MG63 (cell line): ENCODE measurements around the gene PRG3. TPM values are rescaled to one million over a fixed set of nuclear protein-coding genes. Genes with fewer than 3 reads are reported as not detected.

Experiments used
- DNase-seq: peaks from one replicate; pipeline ENCODE4 v3.0.0-alpha.2; 2020
- H3K27me3 ChIP-seq: fragments of 250-450 bp; sonication (Bioruptor Pico); 2 replicates; pipeline ENCODE4 v1.5.1; 2020; ENCODE audit warnings: mild to moderate bottlenecking, moderate library complexity
- H3K36me3 ChIP-seq: fragments of 250-450 bp; sonication (Bioruptor Pico); 2 replicates; pipeline ENCODE4 v1.5.1; 2020; ENCODE audit warnings: mild to moderate bottlenecking, moderate library complexity
- H3K4me3 ChIP-seq: fragments of 250-450 bp; sonication (Bioruptor Pico); 2 replicates; pipeline ENCODE4 v1.5.1; 2020; ENCODE audit warnings: mild to moderate bottlenecking, moderate library complexity
- H3K9me3 ChIP-seq: fragments of 250-450 bp; sonication (Bioruptor Pico); 2 replicates; pipeline ENCODE4 v1.5.1; 2020; ENCODE audit warnings: mild to moderate bottlenecking, moderate library complexity
- total RNA-seq: library from RNA; depleted of rRNA; stranded (reverse); fragments of >200 nt; shearing (Covaris generic); gene quantifications from 2 replicates; pipeline ENCODE4 v1.2.3, GENCODE V29; 2014; ENCODE audit warnings: low replicate concordance

Gene PRG3
- total RNA-seq, 1 experiment from 2014 or later = not detected

DNA sequence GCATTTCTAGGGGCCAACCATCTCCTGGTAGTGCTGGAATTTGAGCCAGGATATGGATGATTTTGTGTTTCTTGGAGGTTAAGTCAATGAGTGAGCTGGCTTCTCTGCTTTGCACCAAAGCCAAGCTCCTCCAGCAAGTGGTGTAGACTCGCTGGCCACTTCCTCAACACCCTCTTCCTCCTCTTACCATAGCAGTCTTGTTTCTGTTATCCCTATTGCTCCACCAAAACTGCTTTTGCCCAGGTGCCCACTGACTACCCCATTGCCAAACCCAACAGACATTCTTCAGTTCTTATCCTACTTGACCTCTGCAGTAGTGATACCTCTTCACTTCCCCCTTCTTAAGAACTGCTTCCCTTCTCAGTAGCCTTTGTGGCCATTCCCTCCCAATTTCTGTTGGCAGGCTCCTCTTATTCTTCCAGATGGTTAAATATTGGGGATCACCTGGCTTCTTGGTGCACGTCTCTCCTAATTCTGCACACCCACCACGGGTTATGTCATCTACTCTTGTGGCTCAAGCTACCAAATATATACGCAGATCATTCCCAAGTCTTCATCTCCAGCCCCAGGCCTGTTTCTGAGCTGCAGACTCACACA, 16.5 kb upstream of the PRG3 start:
- Histone ChIP-seq H3K9me3 (no peaks in the 10 kb centered on the region), H3K4me3 (no peak overlapping the region), H3K36me3 (no peaks in the 10 kb centered on the region), H3K27me3 (no peaks in the 10 kb centered on the region)
- no peak for DNase-seq

DNA sequence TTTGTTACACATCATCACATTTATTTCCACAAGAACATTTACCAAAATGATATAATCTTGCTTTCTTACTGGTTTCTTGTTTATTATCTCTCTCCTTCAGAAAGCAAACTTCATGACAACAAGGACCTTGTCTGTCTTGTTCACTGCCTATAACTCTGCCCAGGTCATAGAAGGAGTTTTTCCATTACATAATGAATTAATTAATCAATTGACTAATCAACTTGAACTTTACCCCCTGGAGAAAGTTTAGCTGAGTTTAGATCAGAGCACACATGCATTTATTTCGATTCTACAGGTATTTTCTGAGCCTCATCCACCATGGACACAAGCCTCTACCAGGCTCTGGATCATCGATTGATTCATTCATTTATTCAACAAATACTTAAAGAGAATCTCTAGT, 15.8 kb upstream of the PRG3 start:
- no peaks in the 10 kb centered on the region for H3K9me3 ChIP-seq
- no peaks in the 10 kb centered on the region for H3K36me3 ChIP-seq
- no peak overlapping the region for H3K4me3 ChIP-seq
- H3K27me3 ChIP-seq = no peaks in the 10 kb centered on the region
- no peak for DNase-seq

DNA sequence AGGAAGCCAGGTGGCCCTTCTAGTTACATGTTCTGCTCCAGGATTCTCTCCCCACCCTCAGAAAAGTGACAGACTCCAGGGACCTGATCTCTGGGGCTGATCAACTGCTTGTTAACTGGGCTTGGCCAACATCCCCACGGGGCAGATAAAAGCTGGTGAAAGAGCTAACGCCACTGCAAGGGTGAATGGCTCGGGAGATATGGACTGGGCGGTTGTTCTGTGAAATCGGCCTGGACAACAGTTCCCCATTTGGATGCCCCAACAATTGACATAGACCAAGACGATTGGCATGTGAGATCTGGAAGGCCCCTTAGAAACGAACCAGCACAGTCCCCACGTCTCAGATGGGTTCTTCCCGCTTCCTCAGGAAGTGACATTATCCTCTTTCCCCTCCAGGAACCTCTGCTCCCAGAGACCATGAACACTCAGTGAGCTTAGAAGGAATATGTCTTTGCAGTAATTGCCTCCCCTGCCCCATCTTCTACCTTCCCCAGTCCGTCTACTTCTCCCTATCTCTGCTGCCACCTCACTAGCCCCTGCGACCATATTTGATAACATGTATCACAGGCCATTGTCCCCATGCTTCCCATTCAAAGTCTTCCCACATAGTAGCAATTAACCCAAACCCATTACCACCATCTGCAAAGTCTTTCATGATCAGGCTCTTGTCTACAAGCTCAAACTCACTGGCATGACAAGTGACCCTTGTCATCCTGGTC, 15.1 kb upstream of the PRG3 start:
- no peaks in the 10 kb centered on the region for H3K27me3 ChIP-seq
- no peaks in the 10 kb centered on the region for H3K9me3 ChIP-seq
- H3K4me3 ChIP-seq = no peak overlapping the region
- no peak for DNase-seq
- no peaks in the 10 kb centered on the region for H3K36me3 ChIP-seq

DNA sequence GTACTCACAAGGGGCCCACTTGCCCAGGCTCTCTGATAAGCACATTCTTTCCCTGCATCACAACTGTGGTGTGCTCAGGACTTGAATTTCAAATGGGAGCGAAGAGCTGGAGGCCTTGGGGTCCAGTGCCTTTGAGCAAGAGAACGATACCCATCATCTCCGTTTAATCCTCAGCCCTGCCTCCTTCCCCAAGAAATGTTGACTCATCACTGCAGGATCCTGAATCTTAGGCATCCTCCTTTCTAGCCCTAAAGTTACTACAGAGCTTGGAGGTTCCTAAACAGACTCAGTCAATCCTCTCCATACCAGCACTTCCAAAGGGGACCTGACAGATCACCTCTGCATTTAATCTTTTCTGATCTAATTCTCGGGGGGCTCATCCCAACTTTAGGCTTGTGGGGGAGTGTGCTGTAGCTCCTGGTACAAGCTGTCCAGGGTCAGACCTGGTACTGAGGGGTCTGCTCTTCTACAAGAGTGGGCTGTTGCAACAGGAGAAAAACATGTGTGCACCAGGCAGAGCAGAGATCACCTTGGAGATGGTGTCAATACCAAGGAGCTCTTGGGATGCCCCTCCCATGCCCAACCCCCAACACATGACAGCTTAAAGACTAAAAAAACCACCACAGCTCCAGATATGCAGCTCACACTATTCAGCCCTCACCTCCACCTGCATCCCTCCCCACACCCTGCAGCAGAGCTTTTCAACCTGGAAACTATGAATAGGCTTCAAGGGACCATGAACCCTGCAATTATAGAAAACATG, 13.4 kb upstream of the PRG3 start:
- H3K9me3 ChIP-seq = no peaks in the 10 kb centered on the region
- no peaks in the 10 kb centered on the region for H3K27me3 ChIP-seq
- DNase-seq = no peak
- H3K4me3 ChIP-seq = no peak overlapping the region
- no peaks in the 10 kb centered on the region for H3K36me3 ChIP-seq

DNA sequence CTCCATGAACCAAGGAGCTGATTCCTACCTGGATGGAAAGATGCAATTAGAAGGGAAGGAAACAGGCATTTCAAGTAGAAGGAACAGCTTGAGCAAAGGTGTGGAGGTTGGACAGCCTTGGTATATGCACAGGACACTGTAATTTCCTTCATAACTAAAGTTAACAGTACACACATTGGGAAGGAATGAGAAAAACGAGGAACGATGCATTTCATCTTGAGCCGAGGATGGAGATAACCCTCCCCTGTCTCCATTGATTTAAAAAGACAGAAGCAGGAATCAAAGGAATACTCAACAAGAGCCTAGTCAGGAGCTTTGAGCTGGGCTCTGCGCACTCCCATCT, 11.8 kb upstream of the PRG3 start:
- no peaks in the 10 kb centered on the region for H3K27me3 ChIP-seq
- DNase-seq = no peak
- H3K36me3 ChIP-seq = no peaks in the 10 kb centered on the region
- H3K4me3 ChIP-seq = no peak overlapping the region
- no peaks in the 10 kb centered on the region for H3K9me3 ChIP-seq

DNA sequence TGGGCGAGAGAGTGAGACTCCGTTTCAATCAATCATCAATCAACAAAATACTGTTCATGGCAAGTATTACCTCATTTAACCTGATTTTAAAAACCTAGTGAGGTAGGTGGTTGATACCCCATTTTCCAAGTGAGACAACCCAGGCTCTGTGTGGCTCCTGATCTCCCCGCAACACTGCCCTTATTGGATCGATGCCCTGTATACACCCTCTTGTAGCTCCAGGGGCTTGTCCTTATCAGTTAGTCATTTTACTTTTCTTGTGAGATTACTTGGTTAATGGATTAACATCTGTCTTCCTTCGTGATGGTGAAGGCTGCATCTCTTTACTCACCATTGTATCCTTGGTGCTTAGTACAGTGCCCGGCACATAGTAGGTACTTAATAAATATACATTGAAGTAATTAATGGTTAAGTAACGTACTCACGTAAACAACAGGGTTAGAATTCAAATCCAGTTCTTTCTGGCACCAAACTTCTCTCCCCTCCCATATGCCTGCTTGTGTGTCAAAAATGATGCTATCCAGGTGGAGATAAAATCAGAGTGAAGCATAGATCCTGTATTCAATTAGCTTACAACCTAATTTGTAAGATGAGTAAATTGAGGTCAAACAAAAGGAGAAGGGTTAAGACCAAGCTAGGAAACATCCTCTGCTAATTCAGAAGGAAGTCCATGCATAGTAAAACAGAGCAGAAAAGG, 11.3 kb upstream of the PRG3 start:
- H3K36me3 ChIP-seq = no peaks in the 10 kb centered on the region
- DNase-seq = no peak
- H3K9me3 ChIP-seq = no peaks in the 10 kb centered on the region
- no peak overlapping the region for H3K4me3 ChIP-seq
- H3K27me3 ChIP-seq = no peaks in the 10 kb centered on the region

DNA sequence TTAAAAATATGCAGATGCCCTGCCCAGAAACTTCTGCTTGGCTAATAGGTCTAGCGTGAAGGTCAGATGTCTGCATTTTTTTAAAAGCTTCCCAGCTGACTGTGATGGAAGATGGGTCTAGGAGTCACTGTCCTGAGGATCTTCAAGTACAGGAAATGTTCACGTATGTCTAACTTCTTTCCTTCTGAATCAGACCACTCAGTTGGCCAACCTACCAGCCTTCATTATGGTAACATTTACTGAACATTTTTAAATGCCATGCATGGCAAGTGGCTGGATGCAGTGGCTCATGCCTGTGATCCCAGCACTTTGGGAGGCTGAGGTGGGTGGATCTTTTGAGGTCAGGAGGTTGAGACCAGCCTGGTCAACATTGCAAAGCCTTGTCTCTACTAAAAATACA, 10.6 kb upstream of the PRG3 start:
- no peak for DNase-seq
- Histone ChIP-seq H3K9me3 (no peaks in the 10 kb centered on the region), H3K36me3 (no peaks in the 10 kb centered on the region), H3K4me3 (no peak overlapping the region), H3K27me3 (no peaks in the 10 kb centered on the region)

DNA sequence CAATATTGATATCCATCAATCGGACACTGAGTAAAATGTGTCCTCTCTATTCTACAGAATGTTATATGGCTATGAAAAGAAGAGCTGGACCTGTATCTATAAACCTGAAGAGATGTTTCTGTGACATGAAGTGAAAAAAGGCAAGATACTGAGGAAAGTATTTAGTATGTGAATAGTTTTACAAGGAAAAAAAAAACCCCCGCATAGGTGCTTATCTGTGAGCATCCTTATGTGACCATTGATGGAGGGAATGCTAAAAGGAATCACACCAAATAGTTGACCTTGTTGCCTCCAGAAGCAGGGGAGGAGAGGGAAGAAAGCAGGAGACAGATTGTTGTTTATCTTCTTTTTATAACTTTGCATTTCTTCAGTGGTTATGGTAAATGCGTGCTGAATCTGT, 10.2 kb upstream of the PRG3 start:
- Histone ChIP-seq H3K9me3 (no peaks in the 10 kb centered on the region), H3K27me3 (no peaks in the 10 kb centered on the region), H3K4me3 (no peak overlapping the region), H3K36me3 (no peaks in the 10 kb centered on the region)
- DNase-seq = no peak

DNA sequence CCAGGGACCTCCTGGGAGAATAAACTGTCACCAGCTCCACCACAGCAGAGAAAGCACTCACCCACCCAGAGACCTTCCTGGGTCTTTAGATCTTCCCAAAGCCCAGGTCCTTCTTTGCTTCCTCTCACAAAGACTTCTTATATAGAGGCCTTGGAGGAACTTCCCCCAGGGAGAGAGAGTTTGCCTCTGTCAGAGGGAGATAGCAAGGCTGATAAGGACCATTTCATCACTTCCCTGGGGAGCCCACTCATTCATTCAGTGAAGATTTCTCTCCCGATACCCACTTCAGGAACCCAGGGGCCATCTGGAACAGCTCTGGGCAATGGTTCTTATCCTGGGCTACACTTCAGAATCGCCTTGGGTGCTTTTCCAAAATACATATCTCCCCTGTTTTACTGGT, 9.6 kb upstream of the PRG3 start, which contains the start of gene PRG2:
TSS of gene PRG2 (minus strand) at position 116 of the 400 bp plus-strand sequence. CDS start 706 bp downstream, outside the sequence.
- DNase-seq = no peak
- no peaks in the 10 kb centered on the region for H3K27me3 ChIP-seq
- H3K36me3 ChIP-seq = no peaks in the 10 kb centered on the region
- H3K4me3 ChIP-seq = no peak within 1 kb of the TSS
- no peaks in the 10 kb centered on the region for H3K9me3 ChIP-seq

DNA sequence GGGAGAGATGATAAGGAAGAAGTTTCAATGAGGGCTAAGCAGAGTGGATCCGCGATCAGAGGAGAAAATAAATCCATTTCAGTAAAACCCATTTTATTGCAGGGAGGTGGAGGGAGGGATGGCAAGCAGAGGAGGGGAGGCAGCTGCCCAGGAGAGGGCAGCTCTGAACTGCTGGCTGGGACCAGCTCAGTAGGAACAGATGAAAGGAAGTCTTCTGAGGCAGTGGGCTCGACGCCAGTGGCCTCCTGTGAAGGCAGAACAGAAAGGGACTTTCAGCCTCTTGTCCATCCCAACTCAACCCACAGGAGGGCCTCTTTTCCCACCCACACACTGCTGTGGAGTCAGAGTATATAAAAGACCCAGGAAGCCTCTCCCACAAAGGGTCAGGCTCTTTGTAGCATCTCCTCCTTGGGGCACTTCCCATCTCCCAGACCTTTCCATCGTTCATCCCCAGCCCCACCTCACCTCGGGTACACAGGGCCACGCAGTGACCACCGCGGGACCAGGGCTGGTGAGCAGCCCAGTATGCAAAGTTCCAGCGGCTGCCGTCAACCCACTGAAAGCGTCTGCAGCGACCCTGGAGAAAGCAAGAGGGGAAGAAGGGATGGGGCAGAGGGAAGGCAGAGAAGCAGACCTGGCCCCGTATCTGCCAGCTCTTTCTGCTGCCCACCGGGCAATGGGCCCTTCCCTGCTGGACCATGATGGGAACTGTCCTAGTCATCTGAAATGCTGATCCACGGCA, 6.5 kb upstream of the PRG3 start:
- no peak overlapping the region for H3K4me3 ChIP-seq
- H3K36me3 ChIP-seq = no peaks in the 10 kb centered on the region
- DNase-seq = peak; percentile 36
- no peaks in the 10 kb centered on the region for H3K9me3 ChIP-seq
- H3K27me3 ChIP-seq = no peaks in the 10 kb centered on the region

DNA sequence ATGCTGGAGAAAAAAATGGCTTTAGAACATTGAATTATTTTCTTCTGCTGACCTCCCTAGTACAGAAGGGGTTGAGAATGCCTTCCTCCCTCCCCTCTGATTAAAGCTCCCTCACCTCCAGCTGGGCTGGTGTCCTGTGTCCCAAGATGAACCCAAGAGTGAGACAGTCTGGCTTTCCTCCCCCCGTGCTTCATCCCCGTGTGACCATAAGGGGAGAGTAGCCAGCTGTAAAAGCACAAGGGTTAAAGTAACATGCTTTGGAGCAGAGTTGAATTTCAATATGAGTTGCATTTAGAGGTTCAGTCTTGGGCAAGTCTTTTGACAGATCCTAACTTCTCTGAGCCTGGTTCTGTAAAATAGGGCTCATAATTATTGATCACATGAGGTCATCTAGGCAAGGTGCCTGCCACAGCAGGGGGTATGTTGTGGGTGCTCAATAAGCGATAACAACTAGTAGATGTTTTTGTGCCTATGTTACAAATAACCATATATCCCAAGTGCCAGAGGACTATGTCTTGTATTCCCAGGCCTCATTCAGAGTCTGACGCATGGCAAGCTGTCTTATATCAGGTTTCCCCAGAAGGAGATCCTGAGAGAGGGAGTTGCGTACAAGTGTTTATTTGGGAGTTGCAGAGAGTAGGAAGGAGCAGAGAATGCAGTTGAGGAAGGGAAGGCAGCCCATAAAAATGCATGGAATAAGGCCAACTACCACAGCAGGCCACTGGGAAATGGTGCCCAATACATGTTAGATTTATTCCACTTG, 5.4 kb upstream of the PRG3 start:
- no peaks in the 10 kb centered on the region for H3K9me3 ChIP-seq
- DNase-seq = no peak
- H3K4me3 ChIP-seq = no peak overlapping the region
- no peaks in the 10 kb centered on the region for H3K27me3 ChIP-seq
- H3K36me3 ChIP-seq = no peaks in the 10 kb centered on the region

DNA sequence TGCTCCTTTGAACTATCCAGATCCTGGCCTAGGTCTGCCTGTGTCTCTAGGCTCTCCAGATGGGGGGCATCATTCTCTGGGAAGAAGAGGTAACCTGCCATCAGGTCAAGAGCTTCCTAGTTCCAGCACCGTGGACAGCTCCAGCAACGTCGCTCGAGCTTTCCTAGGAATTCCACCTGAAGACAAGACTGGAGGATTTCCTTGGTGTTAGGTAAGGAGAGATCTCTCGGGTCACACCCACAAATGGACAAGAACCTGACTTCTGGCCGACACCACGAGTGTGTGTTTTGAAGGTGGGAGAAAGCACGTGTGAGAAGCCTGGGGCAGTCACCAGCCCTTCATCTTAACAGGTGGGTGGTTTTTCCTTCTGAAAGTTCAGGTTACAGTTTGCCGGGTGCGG, 1.2 kb downstream of the PRG3 start:
- no peaks in the 10 kb centered on the region for H3K36me3 ChIP-seq
- no peak overlapping the region for H3K4me3 ChIP-seq
- no peak for DNase-seq
- H3K27me3 ChIP-seq = peaks cover 4% of the 10 kb centered on the region
- H3K9me3 ChIP-seq = no peaks in the 10 kb centered on the region

DNA sequence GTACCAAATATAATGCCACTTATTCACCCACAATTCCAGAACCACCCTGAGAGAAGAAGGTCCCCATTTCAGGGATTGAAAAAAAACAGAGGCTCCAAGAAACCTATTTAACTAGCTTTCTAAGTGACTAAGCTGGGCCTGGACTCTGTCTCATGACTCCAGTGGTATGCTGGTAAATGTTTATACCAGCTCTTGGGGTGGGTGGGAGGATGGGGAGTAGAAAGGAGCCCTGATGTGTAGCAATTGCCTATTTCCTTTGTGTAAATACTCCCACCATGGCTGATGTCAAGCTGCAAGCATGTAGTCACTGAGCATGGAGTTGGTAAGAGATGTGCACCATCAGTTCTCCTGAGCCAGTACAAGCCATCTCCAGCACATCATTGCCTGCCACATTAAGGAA, 2.8 kb downstream of the PRG3 start:
- Histone ChIP-seq H3K36me3 (no peaks in the 10 kb centered on the region), H3K9me3 (no peaks in the 10 kb centered on the region), H3K4me3 (no peak overlapping the region), H3K27me3 (peaks cover 4% of the 10 kb centered on the region)
- no peak for DNase-seq

DNA sequence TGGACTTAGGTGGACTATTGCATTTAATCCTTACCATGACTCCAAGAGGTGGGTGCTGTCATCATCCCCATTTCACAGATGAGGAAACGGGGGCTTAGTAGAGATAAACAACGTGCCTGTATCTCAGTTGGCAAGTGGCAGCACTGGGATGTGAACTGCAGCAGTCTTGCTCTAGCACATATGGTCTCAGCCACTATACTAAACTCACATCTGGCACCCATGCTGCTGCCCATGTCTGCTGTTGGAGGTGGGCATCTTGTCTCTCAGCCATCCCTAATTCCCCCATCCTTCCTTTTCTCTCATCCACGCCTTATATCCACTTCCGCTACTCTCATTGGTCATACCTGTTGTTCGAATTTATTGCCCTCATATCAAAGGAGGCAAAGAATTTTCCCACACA, 3.8 kb downstream of the PRG3 start:
- no peak for DNase-seq
- Histone ChIP-seq H3K36me3 (no peaks in the 10 kb centered on the region), H3K4me3 (no peak overlapping the region), H3K9me3 (no peaks in the 10 kb centered on the region), H3K27me3 (peaks cover 4% of the 10 kb centered on the region)

DNA sequence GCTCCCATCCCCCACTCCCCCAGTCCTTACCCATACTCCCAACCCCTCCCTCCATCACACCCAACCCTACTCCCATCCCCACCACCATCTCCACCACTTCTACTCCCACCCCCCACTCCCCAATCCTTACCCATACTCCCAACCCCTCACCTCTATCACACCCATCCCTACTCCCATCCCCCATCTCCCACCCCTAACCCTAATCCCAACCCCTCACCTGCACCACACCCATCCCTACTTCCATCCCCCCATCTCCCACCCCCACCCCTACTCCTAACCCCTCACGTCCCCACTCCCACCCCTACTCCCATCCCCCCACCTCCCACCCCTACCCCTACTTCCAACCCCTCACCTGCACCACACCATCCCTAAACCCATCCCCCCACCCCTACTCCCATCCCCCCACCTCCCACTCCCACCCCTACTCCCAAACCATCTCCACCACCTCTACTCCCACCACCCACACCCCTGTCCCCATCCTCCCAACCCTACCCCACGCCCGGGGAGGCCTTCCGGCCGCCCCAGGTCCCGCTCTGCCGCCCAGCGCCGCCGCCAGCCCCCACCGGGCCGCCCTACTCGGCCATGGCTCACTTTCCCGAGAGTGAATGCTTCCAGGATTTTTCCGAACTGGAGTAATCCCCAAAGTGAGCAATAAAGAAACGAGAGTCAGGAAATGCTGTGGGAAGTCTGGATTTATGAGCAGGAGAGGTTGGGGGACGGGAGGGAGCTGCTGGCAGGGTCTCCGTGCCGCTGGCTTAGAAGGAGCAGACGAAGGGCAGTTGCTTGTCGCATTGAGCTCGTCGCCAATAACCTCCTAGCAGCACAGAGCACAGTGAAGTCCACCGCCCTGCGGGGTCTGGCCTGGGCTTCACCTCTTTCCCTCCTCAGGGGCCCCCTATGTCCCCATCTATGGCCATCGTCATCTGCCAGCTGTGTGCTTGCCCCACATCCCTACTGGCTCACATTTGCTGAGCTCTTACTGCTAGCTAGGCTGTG, 4.6 kb downstream of the PRG3 start:
- Histone ChIP-seq H3K36me3 (no peaks in the 10 kb centered on the region), H3K27me3 (peaks cover 4% of the 10 kb centered on the region), H3K9me3 (no peaks in the 10 kb centered on the region), H3K4me3 (no peak overlapping the region)
- no peak for DNase-seq
